NB4 (cell line): Measurements from ENCODE around the gene SAT1.

Experiments used
- DNase-seq: peaks from one replicate; pipeline ENCODE4 v3.0.0; 2010; ENCODE audit warnings: low read depth
- H3K4me3 ChIP-seq: one replicate; pipeline ENCODE4 v1.5.1; 2011; ENCODE audit warnings: mild to moderate bottlenecking, low read depth, low read length, moderate library complexity
- MYC ChIP-seq: IDR thresholded peaks from 2 replicates; pipeline ENCODE4 v1.6.1; 2011; ENCODE audit warnings: low read depth, low read length
- POLR2A ChIP-seq: IDR thresholded peaks from 2 replicates; pipeline ENCODE4 v1.6.1; 2011; ENCODE audit warnings: mild to moderate bottlenecking; ENCODE audit not compliant: insufficient read length; ENCODE audit errors: extremely low read depth
- TF ChIP-seq, protein P1 (sequence below): IDR thresholded peaks from one replicate; pipeline ENCODE4 v1.5.1; 2012; ENCODE audit warnings: low read depth, low read length
- TF ChIP-seq, protein P2 (sequence below): IDR thresholded peaks from 2 replicates; pipeline ENCODE4 v1.6.1; 2011; ENCODE audit warnings: low read depth, low read length

SAT1 gene

DNA sequence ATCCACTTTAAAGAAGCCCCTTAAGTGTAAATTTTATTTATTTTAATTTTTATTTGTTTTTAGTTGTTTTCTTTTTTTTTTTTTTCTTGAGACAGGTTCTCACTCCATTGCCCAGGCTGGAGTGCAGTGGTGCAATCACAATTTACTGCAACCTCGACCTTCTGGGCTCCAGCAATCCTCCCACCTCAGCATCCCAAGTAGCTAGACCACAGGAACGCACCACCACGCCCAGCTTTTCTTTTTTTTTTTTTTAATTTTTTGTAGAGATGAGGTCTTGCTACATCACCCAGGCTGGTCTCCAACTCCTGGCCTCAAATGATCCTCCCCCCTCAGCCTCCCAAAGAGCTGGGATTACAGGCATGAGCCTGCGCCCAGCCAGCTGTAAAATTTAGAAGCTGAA is 6.0 kb downstream of the SAT1 start:
- peak; percentile 45 for DNase-seq
- TF ChIP-seq, protein P1, sequence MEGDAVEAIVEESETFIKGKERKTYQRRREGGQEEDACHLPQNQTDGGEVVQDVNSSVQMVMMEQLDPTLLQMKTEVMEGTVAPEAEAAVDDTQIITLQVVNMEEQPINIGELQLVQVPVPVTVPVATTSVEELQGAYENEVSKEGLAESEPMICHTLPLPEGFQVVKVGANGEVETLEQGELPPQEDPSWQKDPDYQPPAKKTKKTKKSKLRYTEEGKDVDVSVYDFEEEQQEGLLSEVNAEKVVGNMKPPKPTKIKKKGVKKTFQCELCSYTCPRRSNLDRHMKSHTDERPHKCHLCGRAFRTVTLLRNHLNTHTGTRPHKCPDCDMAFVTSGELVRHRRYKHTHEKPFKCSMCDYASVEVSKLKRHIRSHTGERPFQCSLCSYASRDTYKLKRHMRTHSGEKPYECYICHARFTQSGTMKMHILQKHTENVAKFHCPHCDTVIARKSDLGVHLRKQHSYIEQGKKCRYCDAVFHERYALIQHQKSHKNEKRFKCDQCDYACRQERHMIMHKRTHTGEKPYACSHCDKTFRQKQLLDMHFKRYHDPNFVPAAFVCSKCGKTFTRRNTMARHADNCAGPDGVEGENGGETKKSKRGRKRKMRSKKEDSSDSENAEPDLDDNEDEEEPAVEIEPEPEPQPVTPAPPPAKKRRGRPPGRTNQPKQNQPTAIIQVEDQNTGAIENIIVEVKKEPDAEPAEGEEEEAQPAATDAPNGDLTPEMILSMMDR, result no peak
- TF ChIP-seq MYC (no peak), POLR2A (no peak)
- TF ChIP-seq, protein P2, sequence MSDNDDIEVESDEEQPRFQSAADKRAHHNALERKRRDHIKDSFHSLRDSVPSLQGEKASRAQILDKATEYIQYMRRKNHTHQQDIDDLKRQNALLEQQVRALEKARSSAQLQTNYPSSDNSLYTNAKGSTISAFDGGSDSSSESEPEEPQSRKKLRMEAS, result no peak
- no peak overlapping the region for H3K4me3 ChIP-seq

DNA sequence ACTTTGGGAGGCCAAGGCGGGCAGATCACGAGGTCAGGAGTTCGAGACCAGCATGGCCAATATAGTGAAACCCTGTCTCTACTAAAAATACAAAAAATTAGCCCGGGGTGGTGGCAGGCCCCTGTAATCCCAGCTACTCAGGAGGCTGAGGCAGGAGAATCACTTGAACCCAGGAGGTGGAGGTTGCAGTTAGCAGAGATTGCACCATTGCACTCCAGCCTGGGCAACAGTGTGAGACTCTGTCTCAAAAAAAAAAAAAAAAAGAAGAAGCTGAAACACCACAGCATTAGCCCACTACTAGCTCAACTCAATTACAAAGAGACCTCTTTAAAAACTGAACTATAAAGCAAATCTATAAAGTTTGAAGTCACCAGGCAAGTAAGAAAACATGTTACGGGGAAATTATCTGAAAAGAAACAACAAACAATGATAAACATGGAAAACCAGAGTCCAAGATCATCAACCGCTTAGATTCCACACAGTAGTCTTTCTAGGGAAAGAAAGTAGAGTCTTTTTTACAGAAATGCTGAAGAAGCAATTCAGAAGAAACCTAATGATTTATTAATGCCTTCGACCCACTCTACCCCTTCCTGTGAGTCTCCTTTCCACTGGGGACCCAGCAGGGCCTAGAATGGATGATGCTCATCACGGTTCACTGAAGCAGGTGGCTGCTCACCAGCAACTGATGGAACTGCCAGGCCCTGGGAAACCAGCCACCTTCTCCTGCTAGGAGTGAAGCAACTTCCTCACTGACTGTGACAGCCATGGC is 6.6 kb downstream of the SAT1 start:
- H3K4me3 ChIP-seq, result no peak overlapping the region
- no peak for TF ChIP-seq POLR2A
- TF ChIP-seq, protein P1, result no peak
- TF ChIP-seq MYC, result no peak
- TF ChIP-seq, protein P2, result no peak
- no peak for DNase-seq

DNA sequence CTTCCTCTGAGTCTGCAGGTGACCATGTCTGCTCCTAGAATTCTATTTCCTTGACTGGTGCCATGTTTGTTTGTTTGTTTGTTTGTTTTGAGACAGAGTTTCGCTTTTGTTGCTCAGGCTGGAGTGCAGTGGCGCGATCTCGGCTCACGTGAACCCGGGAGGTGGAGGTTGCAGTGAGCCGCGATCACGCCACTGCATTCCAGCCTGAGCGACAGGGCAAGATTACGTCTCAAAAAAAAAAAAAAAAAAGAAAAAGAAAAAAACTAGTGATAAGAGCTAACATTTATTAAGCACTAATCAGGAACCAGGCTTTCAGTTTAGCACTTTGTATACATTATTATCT is 7.2 kb downstream of the SAT1 start:
- H3K4me3 ChIP-seq, result no peak overlapping the region
- TF ChIP-seq, protein P2, result no peak
- TF ChIP-seq MYC (no peak), POLR2A (no peak)
- TF ChIP-seq, protein P1, result no peak
- no peak for DNase-seq

DNA sequence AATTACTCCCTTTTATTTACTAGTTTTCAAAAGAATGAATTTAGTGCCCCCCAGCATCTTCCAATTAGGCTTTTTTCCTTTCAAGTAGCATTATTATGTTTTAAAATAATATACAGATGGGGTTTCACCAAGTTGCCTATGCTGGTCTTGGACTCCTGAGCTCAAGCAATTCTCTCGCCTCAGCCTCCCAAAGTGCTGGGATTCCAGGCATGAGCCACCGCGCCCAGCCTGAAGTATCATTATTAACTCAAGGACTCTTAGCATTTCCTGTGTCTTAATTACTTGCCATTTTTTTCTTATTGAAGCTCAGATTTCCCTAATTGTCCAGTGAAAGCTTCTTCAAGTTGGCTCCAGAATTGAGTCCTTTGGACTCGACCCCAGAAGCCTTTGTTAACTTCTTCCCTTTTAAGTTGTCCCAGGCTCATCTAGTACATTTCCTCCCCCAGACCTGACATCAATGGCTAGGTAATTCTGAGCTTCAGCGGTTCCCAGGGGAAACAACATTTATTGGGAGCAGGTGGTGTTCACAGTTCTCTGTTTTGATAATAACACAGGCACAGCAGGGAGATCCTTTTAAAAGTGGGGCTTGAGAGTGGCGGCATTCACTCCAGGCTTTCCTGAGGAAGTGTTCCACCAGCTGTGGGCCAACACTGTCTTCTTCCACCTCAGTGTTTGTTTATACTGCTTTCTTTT is 10.0 kb downstream of the SAT1 start:
- TF ChIP-seq, protein P1, result no peak
- TF ChIP-seq POLR2A, result no peak
- no peak for TF ChIP-seq MYC
- TF ChIP-seq, protein P2, result no peak
- no peak for DNase-seq
- no peak overlapping the region for H3K4me3 ChIP-seq

DNA sequence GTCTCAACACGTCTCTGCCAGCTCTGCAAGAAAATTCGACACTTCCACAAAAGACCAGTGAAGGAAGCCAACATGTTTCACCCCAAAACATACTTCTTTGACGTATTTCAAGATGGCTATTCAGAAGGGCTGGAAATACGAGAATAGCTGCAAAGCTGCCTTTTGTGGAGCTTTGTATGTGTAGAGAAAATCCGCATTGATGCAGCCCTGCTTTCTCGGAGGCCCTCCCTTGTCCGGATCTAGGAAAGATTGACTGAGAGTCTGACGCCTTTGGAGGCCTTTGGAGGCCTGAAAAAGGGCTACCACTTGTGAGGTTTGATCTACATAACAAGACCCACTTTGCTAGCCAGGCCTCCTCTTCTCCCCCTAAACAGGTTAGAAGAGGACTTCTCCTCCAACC is 12.2 kb downstream of the SAT1 start:
- no peak for DNase-seq
- H3K4me3 ChIP-seq, result no peak overlapping the region
- TF ChIP-seq, protein P2, result no peak
- TF ChIP-seq MYC (no peak), POLR2A (no peak)
- TF ChIP-seq, protein P1, result no peak
